K562 treated with DMSO at 1 percent for 4 hours (cell line): ENCODE measurements around the gene HNRNPL. TPM values are rescaled to one million over a fixed set of nuclear protein-coding genes. Genes with fewer than 3 reads are reported as not detected.

Experiments used
- total RNA-seq: library from RNA; unstranded; fragments of 300-600 nt; gene quantifications from 2 replicates; pipeline ENCODE4 v1.2.3, GENCODE V29; 2022; ENCODE audit not compliant: insufficient read depth

Gene HNRNPL
- total RNA-seq = 303 and 331 TPM in 2 replicates

DNA sequence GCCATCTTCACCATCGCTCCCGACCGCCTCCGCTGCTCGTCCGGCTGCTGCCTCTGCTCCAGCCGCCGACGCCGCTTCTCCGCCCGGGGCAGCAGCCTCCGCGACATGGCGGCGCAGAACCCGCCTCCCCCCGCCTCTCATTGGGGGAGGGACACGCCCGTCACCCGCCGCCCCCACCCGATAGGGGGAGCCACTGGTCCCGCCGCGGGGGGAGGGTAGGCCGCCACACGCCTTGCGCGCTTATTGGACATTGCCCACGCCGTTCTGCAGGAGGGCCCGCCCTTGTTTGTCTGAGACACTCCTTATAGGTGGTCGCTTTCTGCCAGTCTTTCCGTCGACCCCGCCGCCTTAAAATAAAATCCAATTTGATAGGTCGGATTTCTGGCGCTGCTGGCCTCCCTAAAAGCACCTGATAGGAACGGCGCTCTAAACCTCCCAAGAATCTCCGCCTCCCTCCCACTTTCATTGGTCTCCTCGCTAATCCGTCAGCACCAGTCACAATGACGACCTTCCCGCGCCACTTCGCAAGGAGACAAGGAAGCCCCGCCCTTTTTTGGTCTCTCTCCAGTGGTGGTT lies at the start of gene HNRNPL:
Gene HNRNPL, minus strand, starts transcription at position 127 of the 576 bp plus-strand sequence. Its CDS starts 20 bp downstream, at position 107.

DNA sequence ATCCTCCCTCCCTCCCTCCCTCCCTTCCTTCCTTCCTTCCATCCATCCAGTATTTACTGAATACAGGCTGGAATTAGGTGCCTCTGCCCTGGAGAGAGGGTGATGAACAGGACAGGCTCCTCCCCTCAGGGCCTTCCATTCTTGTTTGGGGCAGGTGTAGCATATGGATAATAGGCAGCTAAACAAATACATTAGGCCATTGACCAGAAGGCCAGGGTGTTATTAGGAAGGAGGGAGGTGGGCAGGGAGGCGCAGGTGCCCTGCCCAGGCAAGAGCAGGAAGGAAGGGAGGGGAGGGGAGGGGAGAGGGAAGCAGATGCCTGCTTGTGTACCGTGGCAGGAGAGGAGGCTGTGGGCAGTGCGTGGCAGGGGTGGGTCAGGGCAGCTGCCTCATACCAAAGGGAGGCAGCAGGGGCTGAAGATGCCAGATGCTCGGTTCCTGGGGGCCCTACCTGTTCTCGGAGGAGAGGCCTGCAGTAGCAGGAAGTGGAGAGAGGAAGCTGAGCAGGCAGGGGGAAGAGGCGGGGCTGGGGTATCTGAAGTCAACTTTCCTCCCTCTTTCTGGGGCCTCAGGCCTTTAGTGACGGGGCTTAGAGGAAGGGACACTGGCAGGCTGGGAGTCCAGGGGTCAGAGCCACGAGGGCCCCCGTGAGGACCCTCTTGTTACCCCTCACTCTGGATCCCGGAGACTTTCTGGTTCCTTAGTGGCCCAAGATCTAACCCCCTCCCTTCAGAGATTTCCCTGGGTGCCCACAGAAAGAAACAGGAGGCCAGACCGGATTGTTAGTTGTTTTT lies 28.2 kb upstream of the HNRNPL start, which contains the start of gene RINL:
Gene RINL, minus strand, starts transcription at position 495 of the 794 bp plus-strand sequence. CDS start 1,533 bp downstream, outside the sequence.

DNA sequence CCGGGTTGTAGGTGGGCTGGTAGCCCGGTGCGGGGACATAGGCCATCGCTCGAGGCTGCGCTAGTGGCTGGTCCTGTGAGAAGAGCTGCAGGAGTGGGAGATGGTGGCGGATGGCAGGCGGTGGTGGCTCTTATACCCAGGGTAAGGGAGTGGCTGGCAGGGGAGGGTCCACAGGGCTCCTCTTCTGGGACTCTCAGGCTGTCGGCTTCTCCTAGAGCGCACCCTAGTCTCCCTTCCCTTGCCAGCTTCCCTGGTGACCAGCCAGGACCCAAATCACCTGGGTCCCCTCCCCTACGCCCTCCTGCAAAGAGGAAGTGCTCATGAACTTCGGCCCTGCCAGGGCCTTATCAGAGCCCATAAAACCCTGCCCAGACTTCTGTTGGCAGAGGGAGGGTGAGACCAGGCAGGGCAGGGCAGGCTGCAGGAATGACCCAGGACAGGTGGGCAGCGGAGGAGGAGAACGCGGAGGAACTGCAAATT lies 36.9 kb downstream of the HNRNPL start, which contains the start of gene LGALS4:
Gene LGALS4, minus strand, starts transcription at position 105 of the 480 bp plus-strand sequence. Its CDS starts 59 bp downstream, at position 46.

DNA sequence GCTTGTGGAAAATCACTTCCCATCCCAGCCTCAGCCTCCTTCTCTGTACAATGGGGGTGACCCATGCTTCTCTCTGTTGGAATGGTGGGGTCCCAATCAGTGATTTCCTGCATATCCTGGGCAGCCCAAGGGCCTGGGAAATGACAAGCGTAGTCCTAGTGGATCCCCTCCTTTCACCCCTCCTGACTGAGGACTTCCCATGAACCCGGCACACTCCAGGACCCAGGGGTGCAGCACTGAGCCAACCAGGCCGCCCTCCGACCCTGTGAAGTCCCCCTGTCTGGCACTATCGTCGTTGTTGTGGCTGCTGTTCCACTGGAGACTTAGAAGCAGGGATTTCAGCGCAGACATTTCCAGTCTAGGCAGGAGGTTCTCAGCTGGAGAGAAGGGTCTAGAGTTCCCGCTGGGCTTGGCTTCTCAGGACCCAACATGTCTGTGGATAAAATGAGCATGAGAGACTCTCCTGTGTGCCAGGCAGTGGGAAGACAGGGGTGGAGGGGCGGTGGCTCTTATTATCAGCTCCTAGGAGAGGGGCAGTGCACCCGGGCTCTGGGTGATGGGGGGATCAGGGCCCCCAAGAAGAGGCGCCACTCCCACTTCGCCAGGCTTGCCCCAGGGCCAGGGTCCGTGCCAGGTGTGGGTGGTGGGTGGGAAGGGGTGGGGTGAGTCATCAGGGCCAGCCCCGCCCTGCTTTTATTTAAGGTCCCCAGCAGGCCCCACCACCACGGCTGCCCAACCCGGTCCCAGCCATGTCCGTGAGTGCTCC lies 61.1 kb downstream of the HNRNPL start, which contains the start of gene LGALS7B:
Gene LGALS7B, plus strand, starts transcription at position 723 of the 766 bp plus-strand sequence. Its CDS starts 27 bp downstream, at position 750.

Other genes starting within 250 kb of the HNRNPL start
- 0.82 and 2.6 TPM in 2 replicates for gene MAP4K1, start 232.0 kb downstream of the HNRNPL start, total RNA-seq
- 631 and 662 TPM in 2 replicates for gene EIF3K, start 230.8 kb downstream of the HNRNPL start, total RNA-seq
- 322 and 331 TPM in 2 replicates for gene ACTN4, start 202.3 kb downstream of the HNRNPL start, total RNA-seq
- gene CAPN12, start 105.5 kb downstream of the HNRNPL start, total RNA-seq = 1.3 TPM in 1 of 2 replicates, not detected in the other
- gene LGALS7, start 76.5 kb downstream of the HNRNPL start, total RNA-seq = not detected in 2 replicates
- gene LGALS7B, start 60.8 kb downstream of the HNRNPL start, total RNA-seq = not detected in 2 replicates
- 1.7 and 3.3 TPM in 2 replicates for gene LGALS4, start 37.0 kb downstream of the HNRNPL start, total RNA-seq
- 280 and 332 TPM in 2 replicates for gene ECH1, start 18.2 kb downstream of the HNRNPL start, total RNA-seq
- gene RINL, start 28.3 kb upstream of the HNRNPL start, total RNA-seq = 5.3 and 9.5 TPM in 2 replicates
- 58.7 and 68.7 TPM in 2 replicates for gene SIRT2, start 49.6 kb upstream of the HNRNPL start, total RNA-seq
- 29.9 and 42.7 TPM in 2 replicates for gene NFKBIB, start 50.0 kb upstream of the HNRNPL start, total RNA-seq
- gene CCER2, start 62.2 kb upstream of the HNRNPL start, total RNA-seq = not detected in 2 replicates
- gene SARS2, start 80.8 kb upstream of the HNRNPL start, total RNA-seq = 27.9 and 33.7 TPM in 2 replicates
- gene MRPS12, start 81.0 kb upstream of the HNRNPL start, total RNA-seq = 78.2 and 84.1 TPM in 2 replicates
- gene FBXO17, start 125.8 kb upstream of the HNRNPL start, total RNA-seq = 28.7 and 37.3 TPM in 2 replicates
- gene FBXO27, start 182.6 kb upstream of the HNRNPL start, total RNA-seq = 5.7 and 13.3 TPM in 2 replicates
- not detected in 2 replicates for gene ACP7, start 234.4 kb upstream of the HNRNPL start, total RNA-seq